ENCODE data around the gene PTP4A1.
A peak's percentile ranks its signal among the peaks of the same experiment; 100 is the strongest.

PTP4A1 gene

GRCh38 chr6:63558278-63558677 is 14.0 kb upstream of the PTP4A1 start:
- no peak for DNase-seq

- no peak for DNase-seq
Observed at GRCh38 chr6:63560801-63561287, 11.4 kb upstream of the PTP4A1 start.

- DNase-seq: no peak
Observed at GRCh38 chr6:63561288-63561687, 11.0 kb upstream of the PTP4A1 start.

GRCh38 chr6:63563235-63563634 is 9.0 kb upstream of the PTP4A1 start:
- DNase-seq: no peak

GRCh38 chr6:63565058-63565726 is 7.1 kb upstream of the PTP4A1 start:
- no peak for DNase-seq

GRCh38 chr6:63565727-63566596 is 6.3 kb upstream of the PTP4A1 start:
- DNase-seq: no peak

GRCh38 chr6:63567966-63568365 is 4.3 kb upstream of the PTP4A1 start:
- DNase-seq: no peak

GRCh38 chr6:63571361-63572043 is 778 bp upstream of the PTP4A1 start:
- no peak for DNase-seq

- no peak for DNase-seq
Observed at GRCh38 chr6:63572747-63573075, 431 bp downstream of the PTP4A1 start.

- peak; percentile 50 for DNase-seq
Observed at GRCh38 chr6:63573076-63573898, 1.0 kb downstream of the PTP4A1 start.

GRCh38 chr6:63573899-63574553 is 1.7 kb downstream of the PTP4A1 start:
- DNase-seq: no peak

GRCh38 chr6:63574554-63574900 is 2.2 kb downstream of the PTP4A1 start:
- DNase-seq: no peak

- no peak for DNase-seq
Observed at GRCh38 chr6:63576147-63576772, 4.0 kb downstream of the PTP4A1 start.

GRCh38 chr6:63576985-63577712 is 4.9 kb downstream of the PTP4A1 start:
- DNase-seq: no peak

- no peak for DNase-seq
Observed at GRCh38 chr6:63578757-63579156, 6.5 kb downstream of the PTP4A1 start.

GRCh38 chr6:63579937-63580703 is 7.8 kb downstream of the PTP4A1 start:
- DNase-seq: no peak

- no peak for DNase-seq
Observed at GRCh38 chr6:63580704-63580961, 8.4 kb downstream of the PTP4A1 start.

GRCh38 chr6:63581355-63582013 is 9.2 kb downstream of the PTP4A1 start:
- no peak for DNase-seq

- no peak for DNase-seq
Observed at GRCh38 chr6:63582579-63583231, 10.4 kb downstream of the PTP4A1 start.

- DNase-seq: no peak
Observed at GRCh38 chr6:63584125-63584514, 11.8 kb downstream of the PTP4A1 start.
